Upper lobe of right lung (tissue), 1 donor: Measurements from ENCODE around the gene BHLHE23. TPM values are rescaled to one million over a fixed set of nuclear protein-coding genes. Genes with fewer than 3 reads are reported as not detected.

Source experiments
- ATAC-seq: fragments of 200-7000 bp; cut with Tn5 transposase; one replicate; pipeline ENCODE4 v1.9.1; 2020; ENCODE audit warnings: mild to moderate bottlenecking, moderate library complexity
- DNase-seq: peaks from one replicate; pipeline ENCODE4 v3.0.0-alpha.2; 2020
- H3K27ac ChIP-seq: fragments of 200-600 bp; one replicate; pipeline ENCODE4 v1.8.0; 2022
- H3K27me3 ChIP-seq: fragments of 200-600 bp; one replicate; pipeline ENCODE4 v1.8.0; 2022; ENCODE audit warnings: mild to moderate bottlenecking
- H3K36me3 ChIP-seq: fragments of 200-600 bp; one replicate; pipeline ENCODE4 v1.8.0; 2022
- H3K4me1 ChIP-seq: fragments of 200-600 bp; one replicate; pipeline ENCODE4 v1.8.0; 2022
- H3K4me3 ChIP-seq: fragments of 200-600 bp; one replicate; pipeline ENCODE4 v1.8.0; 2022; ENCODE audit warnings: mild to moderate bottlenecking
- H3K9me3 ChIP-seq: fragments of 200-600 bp; one replicate; pipeline ENCODE4 v1.8.0; 2022
- CTCF ChIP-seq: fragments of 200-600 bp; IDR thresholded peaks from one replicate; pipeline ENCODE4 v1.8.0; 2022; ENCODE audit warnings: antibody characterized with exemption
- intact Hi-C: fragments of 100-400 bp; cut with DNase I; formaldehyde crosslinking; loops from one replicate; pipeline ENCODE4 v1.11.0; 2022
- total RNA-seq: library from RNA; stranded (reverse); fragmentation: NEBNext Ultra II Directional; extraction: Animal tissue kit (Norgen Biotek cat#: 25700); gene quantifications from one replicate; pipeline ENCODE4 v1.2.1, GENCODE V29; 2021
- donor health status: DM: no; HTN: yes; CAD: no; lungs with severe emphysema.

Gene BHLHE23
- total RNA-seq, 1 donor from 2014 or later = not detected

GRCh38 chr20:63015662-63016361 lies 9.0 kb upstream of the BHLHE23 start:
- TF ChIP-seq CTCF = no peak
- Histone ChIP-seq H3K27ac (no peak overlapping the region), H3K36me3 (no peaks in the 10 kb centered on the region), H3K4me3 (no peak overlapping the region), H3K4me1 (no peaks in the 10 kb centered on the region), H3K9me3 (no peaks in the 10 kb centered on the region), H3K27me3 (peaks cover 70% of the 10 kb centered on the region)
- no peak for DNase-seq
- intact Hi-C loops = no loop called here
- no peak for ATAC-seq

- H3K27ac ChIP-seq = no peak overlapping the region
- TF ChIP-seq CTCF = no peak
- DNase-seq (no peak), ATAC-seq (no peak)
- peaks cover 77% of the 10 kb centered on the region for H3K27me3 ChIP-seq
- H3K36me3 ChIP-seq = no peaks in the 10 kb centered on the region
- intact Hi-C loops = no loop called here
- no peaks in the 10 kb centered on the region for H3K9me3 ChIP-seq
- H3K4me3 ChIP-seq = no peak overlapping the region
- H3K4me1 ChIP-seq = no peaks in the 10 kb centered on the region
Observed at GRCh38 chr20:63015147-63015661, 8.4 kb upstream of the BHLHE23 start.

- no peak for ATAC-seq
- H3K4me1 ChIP-seq = no peaks in the 10 kb centered on the region
- H3K4me3 ChIP-seq = no peak overlapping the region
- TF ChIP-seq CTCF = no peak
- intact Hi-C loops = no loop called here
- no peak for DNase-seq
- no peaks in the 10 kb centered on the region for H3K36me3 ChIP-seq
- peaks cover 82% of the 10 kb centered on the region for H3K27me3 ChIP-seq
- H3K27ac ChIP-seq = no peak overlapping the region
- no peaks in the 10 kb centered on the region for H3K9me3 ChIP-seq
Observed at GRCh38 chr20:63014710-63015109, 7.9 kb upstream of the BHLHE23 start.

- no peaks in the 10 kb centered on the region for H3K4me1 ChIP-seq
- no peaks in the 10 kb centered on the region for H3K36me3 ChIP-seq
- H3K27ac ChIP-seq = no peak overlapping the region
- H3K27me3 ChIP-seq = peaks cover 86% of the 10 kb centered on the region
- no peak overlapping the region for H3K4me3 ChIP-seq
- intact Hi-C loops = no loop called here
- TF ChIP-seq CTCF = no peak
- DNase-seq (no peak), ATAC-seq (no peak)
- no peaks in the 10 kb centered on the region for H3K9me3 ChIP-seq
Observed at GRCh38 chr20:63014287-63014686, 7.5 kb upstream of the BHLHE23 start.

GRCh38 chr20:63013207-63013606 lies 6.4 kb upstream of the BHLHE23 start:
- Histone ChIP-seq H3K4me1 (peaks cover 7% of the 10 kb centered on the region), H3K27ac (no peak overlapping the region), H3K4me3 (no peak overlapping the region), H3K9me3 (no peaks in the 10 kb centered on the region), H3K36me3 (no peaks in the 10 kb centered on the region), H3K27me3 (peaks cover 94% of the 10 kb centered on the region)
- intact Hi-C loops = no loop called here
- no peak for TF ChIP-seq CTCF
- DNase-seq (no peak), ATAC-seq (no peak)
